HEK293 (cell line): ENCODE results near the gene UNC13A.

Experiments used
- BCL11B ChIP-seq: fragments of 450-650 bp; formaldehyde crosslinking; IDR thresholded peaks from 2 replicates; pipeline ENCODE4 v1.5.1; 2016; ENCODE audit warnings: low read depth, missing biosample characterization, missing genetic modification characterization
- KLF7 ChIP-seq: fragments of 450-650 bp; formaldehyde crosslinking; IDR thresholded peaks from 2 replicates; pipeline ENCODE4 v1.5.1; 2016; ENCODE audit warnings: missing biosample characterization, missing genetic modification characterization, borderline replicate concordance
- MEIS1 ChIP-seq: sonication (generic); formaldehyde crosslinking; IDR thresholded peaks from 2 replicates; pipeline ENCODE4 v1.8.1; 2022; ENCODE audit warnings: missing genetic modification reagents, mild to moderate bottlenecking, borderline replicate concordance
- SALL2 ChIP-seq: fragments of 450-650 bp; formaldehyde crosslinking; IDR thresholded peaks from 2 replicates; pipeline ENCODE4 v1.5.0; 2017; ENCODE audit warnings: missing biosample characterization, mild to moderate bottlenecking, missing genetic modification characterization, borderline replicate concordance
- SCRT2 ChIP-seq: fragments of 450-650 bp; formaldehyde crosslinking; IDR thresholded peaks from 2 replicates; pipeline ENCODE4 v1.5.1; 2016; ENCODE audit warnings: missing biosample characterization, missing genetic modification characterization
- ZNF133 ChIP-seq: fragments of 450-650 bp; formaldehyde crosslinking; IDR thresholded peaks from 2 replicates; pipeline ENCODE4 v1.5.1; 2016; ENCODE audit warnings: missing biosample characterization, missing genetic modification characterization
- ZNF140 ChIP-seq: fragments of 450-650 bp; formaldehyde crosslinking; IDR thresholded peaks from 2 replicates; pipeline ENCODE4 v1.5.1; 2016; ENCODE audit warnings: missing biosample characterization, missing genetic modification characterization
- ZNF157 ChIP-seq: fragments of 450-650 bp; formaldehyde crosslinking; IDR thresholded peaks from 2 replicates; pipeline ENCODE4 v1.5.1; 2016; ENCODE audit warnings: missing biosample characterization, missing genetic modification characterization
- ZNF169 ChIP-seq: fragments of 450-650 bp; formaldehyde crosslinking; IDR thresholded peaks from 2 replicates; pipeline ENCODE4 v1.5.1; 2016; ENCODE audit warnings: missing biosample characterization, missing genetic modification characterization
- ZNF214 ChIP-seq: fragments of 450-650 bp; formaldehyde crosslinking; IDR thresholded peaks from 2 replicates; pipeline ENCODE4 v1.5.1; 2017; ENCODE audit warnings: missing biosample characterization, mild to moderate bottlenecking, missing genetic modification characterization, borderline replicate concordance
- ZNF274 ChIP-seq, 2 experiments: fragments of 200-500 bp in 1 of 2; fragments of 450-650 bp in 1 of 2; sonication (Bioruptor generic) in 1 of 2; formaldehyde crosslinking in 1 of 2; IDR thresholded peaks; 2 replicates each; pipeline versions ENCODE4 v1.5.1 to v1.6.1; 2014 to 2016; ENCODE audit warnings: borderline replicate concordance in 1 of 2, inconsistent platforms in 1 of 2, low read length in 1 of 2, missing biosample characterization in 1 of 2, missing genetic modification characterization in 1 of 2
- ZNF302 ChIP-seq: fragments of 450-650 bp; formaldehyde crosslinking; IDR thresholded peaks from 2 replicates; pipeline ENCODE4 v1.5.1; 2016; ENCODE audit warnings: missing biosample characterization, missing genetic modification characterization, low read depth
- ZNF311 ChIP-seq: fragments of 450-650 bp; formaldehyde crosslinking; IDR thresholded peaks from 2 replicates; pipeline ENCODE4 v1.5.1; 2017; ENCODE audit warnings: missing biosample characterization, missing genetic modification characterization, borderline replicate concordance
- ZNF350 ChIP-seq: fragments of 450-650 bp; formaldehyde crosslinking; IDR thresholded peaks from 2 replicates; pipeline ENCODE4 v1.5.0; 2017; ENCODE audit warnings: missing biosample characterization, mild to moderate bottlenecking, missing genetic modification characterization
- ZNF391 ChIP-seq: fragments of 450-650 bp; formaldehyde crosslinking; IDR thresholded peaks from 2 replicates; pipeline ENCODE4 v1.5.1; 2016; ENCODE audit warnings: low read depth, missing biosample characterization, missing genetic modification characterization, borderline replicate concordance
- ZNF433 ChIP-seq: fragments of 450-650 bp; formaldehyde crosslinking; IDR thresholded peaks from 2 replicates; pipeline ENCODE4 v1.5.1; 2016; ENCODE audit warnings: missing biosample characterization, missing genetic modification characterization, low read depth
- ZNF549 ChIP-seq: fragments of 450-650 bp; IDR thresholded peaks from 2 replicates; pipeline ENCODE4 v1.5.1; 2018; ENCODE audit warnings: missing biosample characterization, missing genetic modification characterization, mild to moderate bottlenecking, inconsistent platforms, moderate library complexity
- ZNF600 ChIP-seq: fragments of 450-650 bp; formaldehyde crosslinking; IDR thresholded peaks from 2 replicates; pipeline ENCODE4 v1.5.1; 2016; ENCODE audit warnings: missing biosample characterization, missing genetic modification characterization
- ZNF768 ChIP-seq: fragments of 450-650 bp; formaldehyde crosslinking; IDR thresholded peaks from 2 replicates; pipeline ENCODE4 v1.5.1; 2018; ENCODE audit warnings: missing biosample characterization, mild to moderate bottlenecking, missing genetic modification characterization
- ZNF791 ChIP-seq: fragments of 450-650 bp; formaldehyde crosslinking; IDR thresholded peaks from 2 replicates; pipeline ENCODE4 v1.5.1; 2016; ENCODE audit warnings: missing biosample characterization, missing genetic modification characterization
- TF ChIP-seq, protein P1 (sequence below): fragments of 450-650 bp; formaldehyde crosslinking; IDR thresholded peaks from 2 replicates; pipeline ENCODE4 v1.5.1; 2016; ENCODE audit warnings: missing biosample characterization, missing genetic modification characterization
- TF ChIP-seq, protein P2 (sequence below): fragments of 450-650 bp; formaldehyde crosslinking; IDR thresholded peaks from 2 replicates; pipeline ENCODE4 v1.5.1; 2016; ENCODE audit warnings: missing biosample characterization, missing genetic modification characterization
- TF ChIP-seq, protein P3 (sequence below): fragments of 450-650 bp; formaldehyde crosslinking; IDR thresholded peaks from 2 replicates; pipeline ENCODE4 v1.5.1; 2016; ENCODE audit warnings: missing biosample characterization, missing genetic modification characterization
- TF ChIP-seq, protein P4 (sequence below): fragments of 450-650 bp; formaldehyde crosslinking; IDR thresholded peaks from 2 replicates; pipeline ENCODE4 v1.5.1; 2017; ENCODE audit warnings: missing biosample characterization, missing genetic modification characterization
- TF ChIP-seq, protein P5 (sequence below): fragments of 450-650 bp; formaldehyde crosslinking; IDR thresholded peaks from 2 replicates; pipeline ENCODE4 v1.5.1; 2016; ENCODE audit warnings: missing biosample characterization, missing genetic modification characterization

The UNC13A gene

DNA sequence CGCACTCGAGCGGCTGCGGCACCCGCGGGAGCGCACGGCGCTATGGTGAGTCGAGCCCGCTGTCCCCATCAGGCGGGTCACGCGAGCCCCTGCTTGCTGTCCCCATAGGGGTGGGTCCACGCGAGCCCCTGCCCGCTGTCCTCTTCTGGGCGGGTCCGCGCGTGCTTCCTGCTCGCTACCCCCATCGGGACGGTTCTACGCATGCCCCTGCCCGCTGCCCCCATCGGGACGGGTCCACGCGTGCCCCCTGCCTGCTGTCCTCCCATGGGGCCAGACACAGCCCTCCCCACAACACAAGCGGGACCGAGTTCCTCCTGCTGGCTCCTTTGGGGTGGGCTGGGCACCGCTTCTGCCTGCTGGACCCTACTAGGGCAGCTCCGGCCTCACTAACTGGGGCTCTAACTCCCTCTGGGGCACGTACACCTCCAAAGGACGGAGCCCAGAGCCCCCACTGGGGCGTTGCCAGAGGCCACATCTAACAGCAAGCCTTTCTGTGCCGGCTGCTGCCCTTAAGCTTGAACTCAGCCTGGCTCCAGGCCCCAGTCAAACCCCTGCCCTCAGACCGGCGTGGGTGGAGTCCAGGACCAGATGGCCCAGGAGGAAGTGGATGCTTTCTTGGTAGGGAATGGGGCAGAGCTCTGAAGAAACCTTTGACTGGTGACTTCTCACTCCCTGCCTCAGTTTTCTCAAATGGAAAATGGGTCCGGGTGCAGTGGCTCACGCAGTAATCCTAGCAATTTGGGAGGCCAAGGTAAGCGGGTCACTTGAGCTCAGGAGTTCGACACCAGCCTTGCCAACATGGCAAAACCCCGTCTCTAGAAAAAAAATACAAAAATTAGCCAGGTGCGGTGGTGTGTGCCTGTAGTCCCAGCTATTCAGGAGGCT is 132.0 kb downstream of the UNC13A start (continued):
- TF ChIP-seq ZNF600 (tag by site-specific recombination) (no peak), BCL11B (tag by site-specific recombination) (no peak), ZNF391 (tag by site-specific recombination) (no peak), KLF7 (tag by site-specific recombination) (no peak), ZNF274 (IDR thresholded peaks at IDR 0.05; ENCODE audit: low read length) (no peak), ZNF274 (tag by site-specific recombination; IDR thresholded peaks at IDR 0.05; ENCODE audit: borderline replicate concordance) (no peak), ZNF140 (tag by site-specific recombination) (no peak), ZNF214 (no peak), ZNF350 (tag by site-specific recombination) (no peak), ZNF768 (tag by site-specific recombination) (no peak), ZNF157 (no peak), ZNF133 (tag by site-specific recombination) (no peak), SALL2 (tag by site-specific recombination) (no peak), ZNF549 (tag by site-specific recombination) (no peak), ZNF433 (no peak), ZNF302 (tag by site-specific recombination) (no peak), ZNF169 (tag by site-specific recombination) (no peak), MEIS1 (CRISPR knock-in tag) (no peak), ZNF791 (tag by site-specific recombination) (no peak), SCRT2 (tag by site-specific recombination) (no peak), ZNF311 (tag by site-specific recombination) (no peak)
- TF ChIP-seq, protein P1, sequence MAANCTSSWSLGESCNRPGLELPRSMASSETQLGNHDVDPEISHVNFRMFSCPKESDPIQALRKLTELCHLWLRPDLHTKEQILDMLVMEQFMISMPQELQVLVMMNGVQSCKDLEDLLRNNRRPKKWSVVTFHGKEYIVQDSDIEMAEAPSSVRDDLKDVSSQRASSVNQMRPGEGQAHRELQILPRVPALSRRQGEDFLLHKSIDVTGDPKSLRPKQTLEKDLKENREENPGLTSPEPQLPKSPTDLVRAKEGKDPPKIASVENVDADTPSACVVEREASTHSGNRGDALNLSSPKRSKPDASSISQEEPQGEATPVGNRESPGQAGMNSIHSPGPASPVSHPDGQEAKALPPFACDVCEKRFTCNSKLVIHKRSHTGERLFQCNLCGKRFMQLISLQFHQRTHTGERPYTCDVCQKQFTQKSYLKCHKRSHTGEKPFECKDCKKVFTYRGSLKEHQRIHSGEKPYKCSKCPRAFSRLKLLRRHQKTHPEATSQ, result no peak
- TF ChIP-seq, protein P2, sequence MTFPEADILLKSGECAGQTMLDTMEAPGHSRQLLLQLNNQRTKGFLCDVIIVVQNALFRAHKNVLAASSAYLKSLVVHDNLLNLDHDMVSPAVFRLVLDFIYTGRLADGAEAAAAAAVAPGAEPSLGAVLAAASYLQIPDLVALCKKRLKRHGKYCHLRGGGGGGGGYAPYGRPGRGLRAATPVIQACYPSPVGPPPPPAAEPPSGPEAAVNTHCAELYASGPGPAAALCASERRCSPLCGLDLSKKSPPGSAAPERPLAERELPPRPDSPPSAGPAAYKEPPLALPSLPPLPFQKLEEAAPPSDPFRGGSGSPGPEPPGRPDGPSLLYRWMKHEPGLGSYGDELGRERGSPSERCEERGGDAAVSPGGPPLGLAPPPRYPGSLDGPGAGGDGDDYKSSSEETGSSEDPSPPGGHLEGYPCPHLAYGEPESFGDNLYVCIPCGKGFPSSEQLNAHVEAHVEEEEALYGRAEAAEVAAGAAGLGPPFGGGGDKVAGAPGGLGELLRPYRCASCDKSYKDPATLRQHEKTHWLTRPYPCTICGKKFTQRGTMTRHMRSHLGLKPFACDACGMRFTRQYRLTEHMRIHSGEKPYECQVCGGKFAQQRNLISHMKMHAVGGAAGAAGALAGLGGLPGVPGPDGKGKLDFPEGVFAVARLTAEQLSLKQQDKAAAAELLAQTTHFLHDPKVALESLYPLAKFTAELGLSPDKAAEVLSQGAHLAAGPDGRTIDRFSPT (tag by site-specific recombination), result peak; percentile 86
- TF ChIP-seq, protein P3, sequence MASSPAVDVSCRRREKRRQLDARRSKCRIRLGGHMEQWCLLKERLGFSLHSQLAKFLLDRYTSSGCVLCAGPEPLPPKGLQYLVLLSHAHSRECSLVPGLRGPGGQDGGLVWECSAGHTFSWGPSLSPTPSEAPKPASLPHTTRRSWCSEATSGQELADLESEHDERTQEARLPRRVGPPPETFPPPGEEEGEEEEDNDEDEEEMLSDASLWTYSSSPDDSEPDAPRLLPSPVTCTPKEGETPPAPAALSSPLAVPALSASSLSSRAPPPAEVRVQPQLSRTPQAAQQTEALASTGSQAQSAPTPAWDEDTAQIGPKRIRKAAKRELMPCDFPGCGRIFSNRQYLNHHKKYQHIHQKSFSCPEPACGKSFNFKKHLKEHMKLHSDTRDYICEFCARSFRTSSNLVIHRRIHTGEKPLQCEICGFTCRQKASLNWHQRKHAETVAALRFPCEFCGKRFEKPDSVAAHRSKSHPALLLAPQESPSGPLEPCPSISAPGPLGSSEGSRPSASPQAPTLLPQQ (tag by site-specific recombination), result peak; percentile 96
- TF ChIP-seq, protein P4, sequence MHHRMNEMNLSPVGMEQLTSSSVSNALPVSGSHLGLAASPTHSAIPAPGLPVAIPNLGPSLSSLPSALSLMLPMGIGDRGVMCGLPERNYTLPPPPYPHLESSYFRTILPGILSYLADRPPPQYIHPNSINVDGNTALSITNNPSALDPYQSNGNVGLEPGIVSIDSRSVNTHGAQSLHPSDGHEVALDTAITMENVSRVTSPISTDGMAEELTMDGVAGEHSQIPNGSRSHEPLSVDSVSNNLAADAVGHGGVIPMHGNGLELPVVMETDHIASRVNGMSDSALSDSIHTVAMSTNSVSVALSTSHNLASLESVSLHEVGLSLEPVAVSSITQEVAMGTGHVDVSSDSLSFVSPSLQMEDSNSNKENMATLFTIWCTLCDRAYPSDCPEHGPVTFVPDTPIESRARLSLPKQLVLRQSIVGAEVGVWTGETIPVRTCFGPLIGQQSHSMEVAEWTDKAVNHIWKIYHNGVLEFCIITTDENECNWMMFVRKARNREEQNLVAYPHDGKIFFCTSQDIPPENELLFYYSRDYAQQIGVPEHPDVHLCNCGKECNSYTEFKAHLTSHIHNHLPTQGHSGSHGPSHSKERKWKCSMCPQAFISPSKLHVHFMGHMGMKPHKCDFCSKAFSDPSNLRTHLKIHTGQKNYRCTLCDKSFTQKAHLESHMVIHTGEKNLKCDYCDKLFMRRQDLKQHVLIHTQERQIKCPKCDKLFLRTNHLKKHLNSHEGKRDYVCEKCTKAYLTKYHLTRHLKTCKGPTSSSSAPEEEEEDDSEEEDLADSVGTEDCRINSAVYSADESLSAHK, result no peak
- TF ChIP-seq, protein P5, sequence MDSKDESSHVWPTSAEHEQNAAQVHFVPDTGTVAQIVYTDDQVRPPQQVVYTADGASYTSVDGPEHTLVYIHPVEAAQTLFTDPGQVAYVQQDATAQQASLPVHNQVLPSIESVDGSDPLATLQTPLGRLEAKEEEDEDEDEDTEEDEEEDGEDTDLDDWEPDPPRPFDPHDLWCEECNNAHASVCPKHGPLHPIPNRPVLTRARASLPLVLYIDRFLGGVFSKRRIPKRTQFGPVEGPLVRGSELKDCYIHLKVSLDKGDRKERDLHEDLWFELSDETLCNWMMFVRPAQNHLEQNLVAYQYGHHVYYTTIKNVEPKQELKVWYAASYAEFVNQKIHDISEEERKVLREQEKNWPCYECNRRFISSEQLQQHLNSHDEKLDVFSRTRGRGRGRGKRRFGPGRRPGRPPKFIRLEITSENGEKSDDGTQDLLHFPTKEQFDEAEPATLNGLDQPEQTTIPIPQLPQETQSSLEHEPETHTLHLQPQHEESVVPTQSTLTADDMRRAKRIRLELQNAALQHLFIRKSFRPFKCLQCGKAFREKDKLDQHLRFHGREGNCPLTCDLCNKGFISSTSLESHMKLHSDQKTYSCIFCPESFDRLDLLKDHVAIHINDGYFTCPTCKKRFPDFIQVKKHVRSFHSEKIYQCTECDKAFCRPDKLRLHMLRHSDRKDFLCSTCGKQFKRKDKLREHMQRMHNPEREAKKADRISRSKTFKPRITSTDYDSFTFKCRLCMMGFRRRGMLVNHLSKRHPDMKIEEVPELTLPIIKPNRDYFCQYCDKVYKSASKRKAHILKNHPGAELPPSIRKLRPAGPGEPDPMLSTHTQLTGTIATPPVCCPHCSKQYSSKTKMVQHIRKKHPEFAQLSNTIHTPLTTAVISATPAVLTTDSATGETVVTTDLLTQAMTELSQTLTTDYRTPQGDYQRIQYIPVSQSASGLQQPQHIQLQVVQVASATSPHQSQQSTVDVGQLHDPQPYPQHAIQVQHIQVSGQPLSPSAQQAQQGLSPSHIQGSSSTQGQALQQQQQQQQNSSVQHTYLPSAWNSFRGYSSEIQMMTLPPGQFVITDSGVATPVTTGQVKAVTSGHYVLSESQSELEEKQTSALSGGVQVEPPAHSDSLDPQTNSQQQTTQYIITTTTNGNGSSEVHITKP (tag by site-specific recombination), result peak; percentile 72
